ENCODE data around the gene FXYD2.

FXYD2 gene

GRCh38 chr11:117823294-117823945 is 1.1 kb downstream of the FXYD2 start:
- ChIA-PET POLR2A (no interaction called here), CTCF (interaction anchor here (1.0 to 2.3 kb wide), 3 partner anchors 81 to 124 kb away, joined by 3 to 17 read pairs (median 8); no protein-coding TSS in a partner anchor)
- TF ChIP-seq ARNT (IDR thresholded peaks at IDR 0.05) (no peak), HDGF (IDR thresholded peaks at IDR 0.05; ENCODE audit: borderline replicate concordance) (no peak), LEF1 (IDR thresholded peaks at IDR 0.05; ENCODE audit: borderline replicate concordance) (no peak), SUZ12 (IDR thresholded peaks at IDR 0.05) (no peak), FOXK2 (IDR thresholded peaks at IDR 0.05) (no peak), TARDBP (IDR thresholded peaks at IDR 0.05) (no peak), PKNOX1 (IDR thresholded peaks at IDR 0.05) (no peak), BHLHE40 (IDR thresholded peaks at IDR 0.05; ENCODE audit: borderline replicate concordance) (no peak), ELF4 (IDR thresholded peaks at IDR 0.05) (no peak), FOXM1 (IDR thresholded peaks at IDR 0.05; ENCODE audit: borderline replicate concordance) (no peak), NFRKB (IDR thresholded peaks at IDR 0.05) (no peak), CTBP1 (IDR thresholded peaks at IDR 0.05; ENCODE audit: borderline replicate concordance) (no peak), L3MBTL2 (conservative IDR thresholded peaks at IDR 0.05) (no peak)
- no peak for DNase-seq (ENCODE audit: extremely low spot score)

GRCh38 chr11:117822074-117823033 is 2.2 kb downstream of the FXYD2 start:
- ChIA-PET CTCF (interaction anchor here (1.5 to 2.3 kb wide), 3 partner anchors 82 to 125 kb away, joined by 8 to 17 read pairs (median 11); no protein-coding TSS in a partner anchor), POLR2A (no interaction called here)
- DNase-seq (ENCODE audit: extremely low spot score), result peak; percentile 55
- no peak for TF ChIP-seq HDGF (IDR thresholded peaks at IDR 0.05; ENCODE audit: borderline replicate concordance)
- no peak for TF ChIP-seq CTBP1 (IDR thresholded peaks at IDR 0.05; ENCODE audit: borderline replicate concordance)
- TF ChIP-seq ARNT (IDR thresholded peaks at IDR 0.05), result no peak
- TF ChIP-seq SP1 (IDR thresholded peaks at IDR 0.05), result no peak
- TF ChIP-seq ZNF384 (IDR thresholded peaks at IDR 0.05), result no peak
- TF ChIP-seq TARDBP (IDR thresholded peaks at IDR 0.05), result no peak
- no peak for TF ChIP-seq BHLHE40 (IDR thresholded peaks at IDR 0.05; ENCODE audit: borderline replicate concordance)
- no peak for TF ChIP-seq LEF1 (IDR thresholded peaks at IDR 0.05; ENCODE audit: borderline replicate concordance)
- TF ChIP-seq PKNOX1 (IDR thresholded peaks at IDR 0.05), result no peak
- no peak for TF ChIP-seq SUZ12 (IDR thresholded peaks at IDR 0.05)
- TF ChIP-seq FOXK2 (IDR thresholded peaks at IDR 0.05), result no peak
- TF ChIP-seq FOXA1 (IDR thresholded peaks at IDR 0.05), result no peak
- no peak for TF ChIP-seq FOXM1 (IDR thresholded peaks at IDR 0.05; ENCODE audit: borderline replicate concordance)
- no peak for TF ChIP-seq NFRKB (IDR thresholded peaks at IDR 0.05)
- no peak for TF ChIP-seq ELF4 (IDR thresholded peaks at IDR 0.05)
- no peak for TF ChIP-seq L3MBTL2 (conservative IDR thresholded peaks at IDR 0.05)

GRCh38 chr11:117821431-117821830 is 3.1 kb downstream of the FXYD2 start:
- TF ChIP-seq FOXK2 (IDR thresholded peaks at IDR 0.05), result no peak
- TF ChIP-seq NFRKB (IDR thresholded peaks at IDR 0.05), result no peak
- no peak for TF ChIP-seq L3MBTL2 (conservative IDR thresholded peaks at IDR 0.05)
- TF ChIP-seq CTBP1 (IDR thresholded peaks at IDR 0.05; ENCODE audit: borderline replicate concordance), result no peak
- TF ChIP-seq ELF4 (IDR thresholded peaks at IDR 0.05), result no peak
- no peak for TF ChIP-seq HDGF (IDR thresholded peaks at IDR 0.05; ENCODE audit: borderline replicate concordance)
- no peak for TF ChIP-seq TARDBP (IDR thresholded peaks at IDR 0.05)
- TF ChIP-seq FOXM1 (IDR thresholded peaks at IDR 0.05; ENCODE audit: borderline replicate concordance), result no peak
- no peak for TF ChIP-seq BHLHE40 (IDR thresholded peaks at IDR 0.05; ENCODE audit: borderline replicate concordance)
- no peak for TF ChIP-seq SUZ12 (IDR thresholded peaks at IDR 0.05)
- DNase-seq (ENCODE audit: extremely low spot score), result no peak
- POLR2A ChIA-PET, result no interaction called here
- CTCF ChIA-PET, result interaction anchor here (2.1 kb wide), 1 partner anchor 125 kb away, joined by 11 read pairs; no protein-coding TSS in a partner anchor

GRCh38 chr11:117820516-117820915 is 4.0 kb downstream of the FXYD2 start:
- TF ChIP-seq PKNOX1 (IDR thresholded peaks at IDR 0.05) (no peak), TARDBP (IDR thresholded peaks at IDR 0.05) (no peak)
- CTCF ChIA-PET, result interaction anchor here (2.1 to 4.2 kb wide), 2 partner anchors 13 to 126 kb away, joined by 11 to 48 read pairs; no protein-coding TSS in a partner anchor
- no peak for DNase-seq (ENCODE audit: extremely low spot score)
- POLR2A ChIA-PET, result no interaction called here

- ChIA-PET POLR2A (no interaction called here), CTCF (interaction anchor here (1.4 to 4.2 kb wide), 4 partner anchors 12 to 394 kb away, joined by 4 to 48 read pairs (median 11); no protein-coding TSS in a partner anchor)
- no peak for TF ChIP-seq FOXM1 (IDR thresholded peaks at IDR 0.05; ENCODE audit: borderline replicate concordance)
- no peak for TF ChIP-seq NFRKB (IDR thresholded peaks at IDR 0.05)
- TF ChIP-seq TARDBP (IDR thresholded peaks at IDR 0.05), result no peak
- DNase-seq (ENCODE audit: extremely low spot score), result no peak
Measured at GRCh38 chr11:117820071-117820470, 4.5 kb downstream of the FXYD2 start.
